SK-N-SH treated with all-trans-retinoic acid at 6 μM for 48 hours (cell line): Measurements from ENCODE around the gene NAT8L.

Experiments
- ATAC-seq: fragments of 200-7000 bp; cut with Tn5 transposase; 3 replicates; pipeline ENCODE4 v1.9.1; 2020; ENCODE audit warnings: mild to moderate bottlenecking, moderate library complexity
- ARNTL ChIP-seq: fragments of 450-650 bp; formaldehyde crosslinking; IDR thresholded peaks from 2 replicates; pipeline ENCODE4 v1.5.0; 2020; ENCODE audit warnings: low read depth, mild to moderate bottlenecking, moderate library complexity, borderline replicate concordance
- BACH2 ChIP-seq: fragments of 250-450 bp; sonication (Bioruptor Pico); IDR thresholded peaks from 2 replicates; pipeline ENCODE4 v1.9.0; 2021; ENCODE audit warnings: mild to moderate bottlenecking, borderline replicate concordance
- CSRNP3 ChIP-seq: fragments of 250-450 bp; sonication (Bioruptor Pico); IDR thresholded peaks from 2 replicates; pipeline ENCODE4 v1.5.1; 2021; ENCODE audit warnings: mild to moderate bottlenecking, moderate library complexity
- ESRRG ChIP-seq: fragments of 250-450 bp; sonication (Bioruptor Pico); IDR thresholded peaks from 2 replicates; pipeline ENCODE4 v1.6.1; 2021; ENCODE audit warnings: mild to moderate bottlenecking
- ISL1 ChIP-seq: fragments of 250-450 bp; sonication (Bioruptor Pico); IDR thresholded peaks from 2 replicates; pipeline ENCODE4 v2.1.2; 2022; ENCODE audit warnings: mild to moderate bottlenecking, moderate library complexity
- OSR1 ChIP-seq: fragments of 250-450 bp; sonication (Bioruptor Pico); IDR thresholded peaks from 2 replicates; pipeline ENCODE4 v1.8.0; 2022; ENCODE audit warnings: moderate library complexity, mild to moderate bottlenecking, inconsistent platforms
- PATZ1 ChIP-seq: fragments of 250-450 bp; sonication (Bioruptor Pico); IDR thresholded peaks from 2 replicates; pipeline ENCODE4 v1.8.0; 2020; ENCODE audit warnings: mild to moderate bottlenecking, moderate library complexity, borderline replicate concordance
- POU6F1 ChIP-seq: fragments of 250-450 bp; sonication (Bioruptor Pico); IDR thresholded peaks from 2 replicates; pipeline ENCODE4 v1.8.0; 2021; ENCODE audit warnings: low read depth, mild to moderate bottlenecking, moderate library complexity, borderline replicate concordance
- PPARA ChIP-seq: fragments of 250-450 bp; sonication (Bioruptor Pico); IDR thresholded peaks from 2 replicates; pipeline ENCODE4 v1.5.0; 2020; ENCODE audit warnings: mild to moderate bottlenecking, borderline replicate concordance
- RARB ChIP-seq: fragments of 250-450 bp; sonication (Bioruptor Pico); IDR thresholded peaks from 2 replicates; pipeline ENCODE4 v1.8.0; 2021; ENCODE audit warnings: mild to moderate bottlenecking, moderate library complexity
- SNAI2 ChIP-seq: fragments of 250-450 bp; sonication (Bioruptor Pico); IDR thresholded peaks from 2 replicates; pipeline ENCODE4 v1.5.0; 2020; ENCODE audit warnings: mild to moderate bottlenecking, moderate library complexity
- TCF4 ChIP-seq: fragments of 250-450 bp; sonication (Bioruptor Pico); IDR thresholded peaks from 2 replicates; pipeline ENCODE4 v1.8.0; 2021; ENCODE audit warnings: mild to moderate bottlenecking, moderate library complexity, borderline replicate concordance
- TSHZ2 ChIP-seq: fragments of 250-450 bp; sonication (Bioruptor Pico); IDR thresholded peaks from 2 replicates; pipeline ENCODE4 v1.5.0; 2020; ENCODE audit warnings: mild to moderate bottlenecking, moderate library complexity
- ZC3H10 ChIP-seq: fragments of 250-450 bp; sonication (Bioruptor Pico); IDR thresholded peaks from 2 replicates; pipeline ENCODE4 v1.5.1; 2021; ENCODE audit warnings: mild to moderate bottlenecking, moderate library complexity
- ZFP3 ChIP-seq: fragments of 250-450 bp; sonication (Bioruptor Pico); IDR thresholded peaks from 2 replicates; pipeline ENCODE4 v1.5.0; 2020; ENCODE audit warnings: mild to moderate bottlenecking, moderate library complexity
- ZFP30 ChIP-seq: fragments of 450-650 bp; formaldehyde crosslinking; IDR thresholded peaks from 2 replicates; pipeline ENCODE4 v1.5.0; 2022; ENCODE audit warnings: mild to moderate bottlenecking, moderate library complexity
- ZNF565 ChIP-seq: fragments of 450-650 bp; formaldehyde crosslinking; conservative IDR thresholded peaks from 2 replicates; pipeline ENCODE4 v1.5.0; 2020; ENCODE audit warnings: low read depth, mild to moderate bottlenecking, moderate library complexity

The NAT8L gene

GRCh38 chr4:2058264-2059045 lies 672 bp upstream of the NAT8L start:
- no peak for ATAC-seq
- TF ChIP-seq RARB (no peak), ZFP3 (CRISPR knock-in tag) (no peak), POU6F1 (CRISPR knock-in tag) (no peak), SNAI2 (CRISPR knock-in tag) (no peak), PATZ1 (CRISPR knock-in tag) (no peak), OSR1 (CRISPR knock-in tag) (no peak), ZNF565 (no peak), TSHZ2 (CRISPR knock-in tag) (no peak), ARNTL (CRISPR knock-in tag) (no peak), TCF4 (CRISPR knock-in tag) (no peak), ZC3H10 (CRISPR knock-in tag) (no peak), BACH2 (CRISPR knock-in tag) (no peak)

GRCh38 chr4:2059726-2060602 lies 837 bp downstream of the NAT8L start:
- TF ChIP-seq CSRNP3 = no peak
- no peak for TF ChIP-seq POU6F1 (CRISPR knock-in tag)
- no peak for TF ChIP-seq RARB
- TF ChIP-seq PATZ1 (CRISPR knock-in tag) = no peak
- no peak for TF ChIP-seq ZFP30
- no peak for TF ChIP-seq SNAI2 (CRISPR knock-in tag)
- no peak for TF ChIP-seq ZFP3 (CRISPR knock-in tag)
- TF ChIP-seq ZC3H10 (CRISPR knock-in tag) = no peak
- TF ChIP-seq ESRRG (CRISPR knock-in tag) = no peak
- no peak for TF ChIP-seq PPARA (CRISPR knock-in tag)
- no peak for TF ChIP-seq ISL1
- ATAC-seq = no peak
